ENCODE results near the gene BABAM2. TPM values are rescaled to one million over a fixed set of nuclear protein-coding genes. Genes with fewer than 3 reads are reported as not detected.

Gene BABAM2
- total RNA-seq, 1 experiment from 2014 or later = 27.1 TPM

GRCh38 chr2:27849558-27850205, 40.8 kb upstream of the BABAM2 start:
- Histone ChIP-seq H3T11ph (ENCODE audit: low read length) (no peak overlapping the region), H3K4me1 (ENCODE audit: insufficient read depth, low read length) (no peaks in the 10 kb centered on the region), H2BK120ac (ENCODE audit: low read depth, low read length, poor library complexity, severe bottlenecking) (no peak overlapping the region), H4K5ac (ENCODE audit: insufficient read length, low read depth, low read length) (no peak overlapping the region), H3K79me2 (ENCODE audit: insufficient read depth, low read length) (no peaks in the 10 kb centered on the region), H3K9me3 (ENCODE audit: control insufficient read depth, low read depth, low read length) (no peaks in the 10 kb centered on the region), H3K14ac (ENCODE audit: insufficient read depth, low read length) (no peak overlapping the region), H3K4me2 (ENCODE audit: insufficient read depth, insufficient read length, low read length) (no peak overlapping the region), H2AK5ac (ENCODE audit: insufficient read length, low read length) (no peak overlapping the region), H4K20me1 (ENCODE audit: control insufficient read depth, insufficient read depth, insufficient read length) (no peaks in the 10 kb centered on the region), H3K79me1 (ENCODE audit: insufficient read depth, low read depth, low read length, poor library complexity, severe bottlenecking) (no peaks in the 10 kb centered on the region), H3K56ac (ENCODE audit: insufficient read length, low read depth, low read length) (no peak overlapping the region), H3K27ac (ENCODE audit: insufficient read length, low read depth, low read length) (no peak overlapping the region), H3K23ac (ENCODE audit: insufficient read length, low read depth, low read length) (no peak overlapping the region), H4K8ac (replicated peaks; ENCODE audit: insufficient read length, low read depth, low read length) (no peak overlapping the region), H2BK5ac (ENCODE audit: insufficient read length, low read length) (no peak overlapping the region), H4K91ac (ENCODE audit: insufficient read length, low read depth, low read length) (no peak overlapping the region), H2BK15ac (ENCODE audit: low read depth, low read length) (no peak overlapping the region), H3K23me2 (ENCODE audit: insufficient read length, low read depth, low read length, poor library complexity, severe bottlenecking) (no peaks in the 10 kb centered on the region), H2BK20ac (ENCODE audit: low read depth, low read length, poor library complexity, severe bottlenecking) (no peak overlapping the region), H2AFZ (ENCODE audit: low read length) (no peak overlapping the region), H3K27me3 (ENCODE audit: insufficient read depth, low read length) (no peaks in the 10 kb centered on the region), H3K9ac (ENCODE audit: extremely low read depth, insufficient read length, low read length) (no peak overlapping the region), H3K18ac (ENCODE audit: insufficient read length, low read depth, low read length) (no peak overlapping the region), H3K4ac (ENCODE audit: low read depth, low read length) (no peak overlapping the region), H2BK12ac (ENCODE audit: insufficient read length, low read depth, low read length) (no peak overlapping the region)
- no peak overlapping the region for H3K27ac Mint-ChIP-seq
- no peak overlapping the region for H3K4me3 Mint-ChIP-seq
- TF ChIP-seq CTCF (conservative IDR thresholded peaks at IDR 0.05) = no peak
- no peaks in the 10 kb centered on the region for H3K9me3 Mint-ChIP-seq
- H3K36me3 Mint-ChIP-seq (ENCODE audit: insufficient read depth in 1 of 3, low read depth in 3 of 3) = no peaks in the 10 kb centered on the region
- H3K27me3 Mint-ChIP-seq (ENCODE audit: low read depth) = peaks cover 4% of the 10 kb centered on the region
- no CpG with 5 or more reads among the region's 3 CpGs for WGBS (ENCODE audit: extremely low coverage, insufficient read length, low lambda C conversion rate)
- no peaks in the 10 kb centered on the region for H3K4me1 Mint-ChIP-seq
- no peak for DNase-seq

Measured in H9 (cell line).